Left renal pelvis (tissue), 4 donors: Measurements from ENCODE around the gene ECHS1. TPM values are rescaled to one million over a fixed set of nuclear protein-coding genes. Genes with fewer than 3 reads are reported as not detected.
A peak's percentile ranks its signal among the peaks of the same experiment; 100 is the strongest.
"Not testable (repeated sequence)": the region's sequence is repeated elsewhere in the genome, so short reads cannot be mapped to it uniquely, and the experiment has no call there.

ENCODE experiments used
- DNase-seq, 4 donors: peaks; one replicate each; pipeline ENCODE4 v3.0.0-alpha.2; 2013; ENCODE audit warnings: low read depth in 4 of 4, low spot score in 3 of 4
- polyA plus RNA-seq, 4 donors: library from polyadenylated mRNA; unstranded; fragments of 120-200 nt; gene quantifications; one replicate each; pipeline ENCODE4 v1.2.1, GENCODE V29; 2013; ENCODE audit not compliant: insufficient read length in 4 of 4

Gene ECHS1
- polyA plus RNA-seq = 100 to 1,000 TPM in 3 of 4 donors, 10 to 100 TPM in 1; 63.5 to 150 (median 134) TPM

DNA sequence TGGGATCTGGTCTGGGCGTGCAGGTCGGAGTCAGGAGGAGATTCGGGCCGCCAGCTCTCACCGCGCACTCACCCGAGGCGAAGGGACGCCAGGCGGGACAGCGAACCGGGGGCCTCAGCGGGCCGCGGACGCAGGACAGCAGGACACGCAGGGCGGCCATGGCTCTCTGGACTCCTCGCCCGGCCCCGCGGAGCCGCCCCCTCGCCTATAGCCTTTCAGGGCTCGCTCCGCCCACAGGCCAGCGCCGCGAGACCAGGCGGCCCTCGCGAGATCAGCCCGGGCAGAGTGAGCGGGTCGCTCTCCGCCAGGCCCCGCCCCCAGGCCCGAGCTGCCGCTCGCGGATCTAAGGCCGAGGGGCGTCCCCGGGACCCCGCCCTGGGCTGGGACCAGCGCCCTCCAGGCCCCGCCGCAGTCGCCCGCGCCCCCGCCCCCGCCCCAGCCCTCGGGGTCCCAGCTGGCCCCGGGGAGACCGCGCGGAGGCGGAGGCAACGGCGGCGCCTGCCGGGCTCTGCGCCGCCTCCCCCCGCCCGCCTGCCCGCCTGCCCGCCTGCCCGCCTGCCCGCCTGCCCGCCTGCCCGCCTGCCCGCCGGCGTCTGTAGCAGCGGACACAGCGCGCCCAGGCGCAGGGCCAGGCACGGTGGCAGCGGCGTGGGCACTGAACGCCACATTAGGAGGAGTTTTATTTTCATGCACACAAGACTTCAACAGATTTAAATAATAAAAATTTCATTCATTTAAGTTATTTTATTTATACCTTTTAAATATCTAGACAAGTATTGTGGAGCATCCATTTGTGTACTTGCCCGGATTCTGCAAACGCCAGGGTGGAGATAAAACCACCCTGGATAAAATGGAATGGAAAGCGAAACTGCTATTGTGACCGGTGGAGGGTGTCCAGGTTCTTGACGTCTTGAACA, at the start of gene ECHS1:
TSS of gene ECHS1 (minus strand) at position 181 of the 917 bp plus-strand sequence. CDS start at position 160, 21 bp downstream.
- DNase-seq = peak in 3 of 4 donors; percentile 89 to 90 (median 90)

DNA sequence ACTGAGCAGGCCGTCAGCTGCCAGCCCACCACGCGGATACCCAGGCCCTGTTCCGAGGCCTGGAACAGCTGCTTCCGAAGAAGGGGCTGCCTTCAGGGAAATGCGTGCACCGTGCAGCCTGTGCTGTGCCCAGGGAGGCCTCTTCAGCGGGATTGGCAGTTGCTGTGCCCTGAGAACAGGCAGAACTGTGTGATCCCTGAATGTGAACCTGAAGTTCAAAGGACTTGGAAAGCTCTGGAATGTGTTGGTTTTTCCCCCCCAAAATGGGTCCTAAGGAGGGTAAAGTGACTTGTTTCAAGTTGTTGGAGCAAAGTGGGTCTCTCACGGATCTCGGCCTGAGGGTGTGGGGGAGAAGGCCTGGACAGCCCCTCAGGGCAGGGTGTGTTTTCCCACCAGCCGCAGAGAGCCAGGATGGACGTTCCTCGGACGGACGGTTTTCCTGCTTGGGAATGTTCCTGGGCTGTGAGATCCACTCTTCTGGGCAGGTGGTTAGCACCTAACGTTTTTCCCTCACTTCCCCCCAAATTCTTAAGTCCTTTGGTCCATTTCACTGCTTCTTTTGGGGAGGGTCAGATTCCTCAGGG, 49.2 kb upstream of the ECHS1 start:
- DNase-seq = no peak

DNA sequence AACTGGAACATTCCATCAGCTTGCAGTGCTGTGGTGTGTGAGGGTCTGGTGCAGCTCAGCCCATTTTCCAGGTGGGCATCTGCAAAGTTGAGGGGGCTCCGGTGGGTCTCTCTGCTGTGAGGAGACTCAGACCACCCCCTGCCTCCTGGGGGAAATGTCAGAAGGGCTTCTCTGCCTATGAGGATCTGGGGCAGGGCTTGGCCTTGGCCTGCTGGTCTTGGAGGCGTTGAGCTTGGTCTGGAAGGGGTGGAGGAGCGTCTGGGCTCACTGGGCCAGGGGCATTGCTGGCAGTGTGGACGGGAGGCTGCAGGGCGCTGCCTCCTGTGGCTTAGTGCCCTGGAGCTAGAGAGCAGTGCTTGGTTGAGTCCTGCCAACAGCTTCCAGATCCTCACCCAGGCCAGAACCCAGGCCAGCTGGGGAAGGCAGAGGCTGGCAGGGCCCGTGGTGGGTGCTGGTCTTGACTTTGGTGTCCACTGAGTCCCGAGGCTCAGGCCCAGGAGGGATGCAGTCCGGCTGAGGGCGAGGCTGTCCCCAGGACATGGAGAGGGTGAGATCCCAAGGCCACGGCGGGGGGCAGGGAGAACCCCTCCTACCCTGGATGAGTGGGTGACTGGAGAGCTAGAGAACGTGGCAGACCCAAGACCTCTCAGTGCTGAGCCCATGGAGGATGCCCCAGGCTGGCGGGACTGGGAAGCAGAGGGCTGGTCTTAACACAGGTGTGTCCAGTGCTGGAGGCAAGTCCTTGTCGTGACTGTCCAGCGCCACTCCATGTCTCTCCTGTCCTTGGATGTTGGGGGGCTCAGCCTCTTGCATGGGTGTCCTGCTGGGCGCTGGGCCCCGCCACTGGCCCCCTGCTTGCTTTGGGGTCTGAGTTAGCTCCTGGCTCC, 48.4 kb upstream of the ECHS1 start:
- DNase-seq = no peak

DNA sequence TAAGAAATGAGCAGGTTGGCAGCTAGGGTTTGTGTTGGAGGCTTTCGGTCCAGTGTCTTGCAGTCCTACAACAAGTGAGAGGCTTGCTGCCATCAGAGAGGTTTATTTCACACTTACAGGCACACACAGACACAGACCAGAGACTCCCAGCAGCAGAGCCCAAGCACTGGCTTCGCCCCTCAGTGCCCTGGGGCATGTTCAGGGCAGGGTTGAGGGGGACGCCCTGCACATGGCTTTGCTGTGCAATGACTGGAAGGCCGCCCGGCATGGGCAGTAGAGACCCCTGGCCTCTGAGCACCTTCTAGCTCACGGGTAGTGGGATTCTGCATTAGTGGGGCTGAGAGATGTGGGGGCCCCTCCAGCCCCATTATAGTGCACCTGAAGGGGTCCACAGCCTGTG, 47.4 kb upstream of the ECHS1 start:
- DNase-seq = no peak

DNA sequence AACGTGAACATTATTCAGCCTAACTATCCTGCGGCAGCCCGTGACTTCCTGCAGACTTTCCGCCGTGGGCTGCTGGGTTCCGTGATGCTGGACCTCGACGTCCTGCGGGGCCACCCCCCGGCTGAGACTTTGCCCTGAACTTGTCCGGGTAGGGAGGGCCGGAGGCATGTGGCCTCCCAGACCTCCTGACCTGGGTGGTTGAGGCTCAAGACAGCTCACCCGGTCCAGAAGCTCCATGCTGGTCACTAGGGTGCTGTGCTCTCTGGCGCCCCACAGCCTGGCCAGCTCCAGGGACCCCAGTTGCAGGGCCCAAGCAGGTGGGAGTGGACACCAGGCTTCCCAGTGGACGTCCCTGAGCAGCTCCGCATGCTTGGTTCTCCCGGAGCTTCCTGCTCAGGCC, 46.9 kb upstream of the ECHS1 start:
- no peak for DNase-seq

DNA sequence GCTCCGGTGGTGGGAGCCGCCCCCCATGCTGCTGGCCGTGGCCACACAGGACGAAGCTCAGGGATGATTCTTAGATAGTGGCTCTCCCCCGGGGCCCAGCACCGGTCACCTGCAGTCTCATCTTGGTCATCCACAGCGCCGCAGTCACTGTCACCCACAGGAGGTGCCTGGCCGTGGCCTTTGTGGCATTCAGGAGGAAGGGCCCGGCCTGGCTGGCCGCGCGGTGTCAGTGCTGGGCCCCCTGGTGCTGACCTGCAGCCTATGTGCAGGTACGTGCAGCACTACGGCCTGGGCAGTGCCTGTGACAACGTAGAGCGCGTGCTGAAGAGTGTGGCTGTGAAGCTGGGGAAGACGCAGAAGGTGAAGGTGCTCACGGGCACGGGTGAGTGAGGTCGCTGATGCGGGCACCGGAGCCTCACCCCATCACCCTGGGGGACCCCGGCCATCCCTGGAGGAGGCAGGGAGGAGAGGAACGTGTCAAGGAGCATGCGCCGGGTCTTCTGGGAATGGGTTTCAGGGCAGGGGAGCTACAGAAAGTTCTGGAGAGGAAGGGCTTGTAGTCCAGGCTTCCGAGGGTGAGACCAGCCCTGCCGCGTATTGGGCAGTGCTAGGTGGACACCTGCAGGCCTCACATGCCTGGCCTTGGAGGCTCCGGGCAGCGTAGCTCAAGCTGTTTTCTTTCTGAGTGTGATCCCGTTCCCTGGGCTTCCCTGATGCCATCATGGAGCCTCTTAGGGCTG, 46.2 kb upstream of the ECHS1 start:
- no peak for DNase-seq

DNA sequence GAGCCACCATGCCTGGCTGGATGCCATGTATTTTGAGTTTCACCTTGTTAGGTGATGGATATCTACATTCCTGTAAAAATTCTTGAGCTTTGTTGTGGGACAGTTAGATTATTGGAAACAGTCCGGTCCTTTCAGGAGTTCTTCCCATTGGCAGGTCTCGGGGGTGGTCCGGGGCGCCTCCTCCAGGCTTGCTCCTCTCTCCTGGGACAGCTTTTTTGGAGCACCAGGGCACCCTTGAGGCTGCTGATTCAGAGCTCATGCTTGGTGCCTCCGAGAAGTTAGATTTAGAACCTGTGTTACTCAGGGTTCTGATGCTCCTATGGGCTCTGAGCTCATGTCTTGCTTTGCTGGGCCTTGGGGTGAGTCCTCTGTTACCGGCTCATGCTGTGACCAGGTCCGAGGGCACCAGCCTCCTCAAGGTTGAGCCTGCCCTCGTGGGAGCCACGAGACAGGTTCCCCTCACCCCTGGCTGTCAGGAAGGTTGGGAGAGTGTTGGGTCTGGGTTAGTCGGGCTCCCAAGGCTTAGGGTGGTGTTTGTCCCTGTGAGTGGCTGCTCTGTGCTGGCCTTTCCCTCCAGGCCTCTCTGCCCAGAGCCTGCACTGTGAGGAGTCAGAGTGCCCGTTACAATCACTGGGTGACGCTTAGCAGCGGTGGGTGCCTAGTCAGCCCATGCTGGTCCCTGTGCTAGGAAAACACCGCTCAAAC, 45.3 kb upstream of the ECHS1 start:
- no peak for DNase-seq

DNA sequence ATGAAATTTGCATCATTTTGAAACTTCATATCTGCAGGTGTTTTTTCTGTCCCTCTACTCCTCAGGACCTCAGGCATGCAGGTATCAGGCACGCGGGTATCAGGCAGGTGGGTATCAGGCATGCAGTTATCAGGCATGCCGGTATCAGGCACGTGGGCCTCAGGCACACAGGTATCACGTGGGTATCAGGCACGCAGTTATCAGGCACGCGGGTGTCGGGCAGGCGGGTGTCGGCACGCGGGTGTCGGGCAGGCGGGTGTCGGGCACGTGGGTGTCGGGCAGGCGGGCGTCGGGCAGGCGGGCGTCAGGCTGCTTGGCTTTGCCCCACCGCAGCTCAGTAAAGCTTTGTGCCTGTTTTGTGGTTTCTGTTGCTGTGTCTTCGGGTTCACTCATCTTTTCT, 42.6 kb upstream of the ECHS1 start:
- no peak for DNase-seq

DNA sequence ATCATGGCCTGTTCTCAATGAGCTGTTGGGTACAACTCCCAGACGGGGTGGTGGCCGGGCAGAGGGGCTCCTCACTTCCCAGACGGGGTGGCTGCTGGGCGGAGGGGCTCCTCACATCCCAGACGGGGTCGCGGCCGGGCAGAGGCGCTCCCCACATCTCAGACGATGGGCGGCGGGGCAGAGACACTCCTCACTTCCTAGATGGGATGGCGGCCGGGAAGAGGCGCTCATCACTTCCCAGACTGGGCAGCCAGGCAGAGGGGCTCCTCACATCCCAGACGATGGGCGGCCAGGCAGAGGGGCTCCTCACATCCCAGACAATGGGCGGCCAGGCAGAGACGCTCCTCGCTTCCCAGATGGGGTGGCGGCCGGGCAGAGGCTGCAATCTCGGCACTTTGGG, 41.2 kb upstream of the ECHS1 start:
- DNase-seq = not testable (repeated sequence)

DNA sequence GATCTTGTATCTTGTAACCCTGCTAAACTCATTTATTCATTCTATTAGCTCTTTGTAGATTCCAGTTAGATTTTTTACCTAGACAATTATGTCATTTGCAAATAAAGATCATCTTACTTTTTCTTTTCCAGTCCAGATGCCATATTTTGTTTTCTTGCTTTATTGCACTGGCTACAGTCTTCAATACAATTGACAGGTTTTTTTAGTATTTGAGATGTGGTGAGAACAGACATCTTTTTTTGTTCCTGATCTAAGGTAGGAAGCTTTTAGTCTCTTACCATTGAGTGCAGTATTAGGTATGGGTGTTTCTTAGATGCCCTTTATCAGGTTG, 39.2 kb upstream of the ECHS1 start:
- no peak for DNase-seq

DNA sequence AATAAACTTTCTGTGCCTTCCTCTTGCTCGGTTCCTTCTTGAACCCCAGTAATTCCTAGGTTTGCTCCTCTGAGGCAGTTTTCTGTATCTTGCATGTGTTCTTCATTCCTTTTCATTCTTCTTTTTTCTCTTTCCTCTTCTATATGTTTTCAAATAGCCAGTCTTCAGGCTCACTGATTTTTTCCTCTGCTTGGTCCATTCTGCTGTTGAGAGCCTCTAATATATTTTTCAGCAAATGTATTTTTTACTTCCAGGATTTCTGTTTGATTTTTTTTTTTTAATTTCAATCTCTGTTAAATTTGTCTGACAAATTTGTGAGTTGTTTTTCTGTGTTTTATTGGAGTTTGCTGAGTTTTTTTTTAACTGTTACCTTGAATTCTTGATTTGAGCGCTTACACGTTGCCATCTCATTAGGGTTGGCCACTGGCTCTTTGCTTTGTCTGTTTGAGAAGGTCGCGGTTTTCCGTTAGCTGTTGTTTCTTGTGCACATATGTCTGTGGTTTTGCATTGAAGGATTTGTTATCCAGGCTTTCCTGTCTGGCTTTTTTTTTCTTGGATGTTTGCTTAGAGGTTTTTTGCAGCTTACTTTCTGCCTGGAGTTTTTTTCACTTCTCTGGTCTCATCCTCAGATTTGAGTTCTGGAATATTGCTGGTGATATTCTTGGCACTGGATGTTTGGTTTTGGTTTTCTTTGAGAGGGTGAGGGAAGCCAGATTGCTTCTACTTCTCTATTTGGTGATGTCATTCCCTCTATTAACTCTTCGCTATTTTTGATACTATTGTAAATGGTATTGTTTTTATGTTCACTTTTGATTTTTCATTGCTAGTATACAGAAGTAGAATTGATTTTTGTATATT, 38.6 kb upstream of the ECHS1 start:
- DNase-seq = no peak

DNA sequence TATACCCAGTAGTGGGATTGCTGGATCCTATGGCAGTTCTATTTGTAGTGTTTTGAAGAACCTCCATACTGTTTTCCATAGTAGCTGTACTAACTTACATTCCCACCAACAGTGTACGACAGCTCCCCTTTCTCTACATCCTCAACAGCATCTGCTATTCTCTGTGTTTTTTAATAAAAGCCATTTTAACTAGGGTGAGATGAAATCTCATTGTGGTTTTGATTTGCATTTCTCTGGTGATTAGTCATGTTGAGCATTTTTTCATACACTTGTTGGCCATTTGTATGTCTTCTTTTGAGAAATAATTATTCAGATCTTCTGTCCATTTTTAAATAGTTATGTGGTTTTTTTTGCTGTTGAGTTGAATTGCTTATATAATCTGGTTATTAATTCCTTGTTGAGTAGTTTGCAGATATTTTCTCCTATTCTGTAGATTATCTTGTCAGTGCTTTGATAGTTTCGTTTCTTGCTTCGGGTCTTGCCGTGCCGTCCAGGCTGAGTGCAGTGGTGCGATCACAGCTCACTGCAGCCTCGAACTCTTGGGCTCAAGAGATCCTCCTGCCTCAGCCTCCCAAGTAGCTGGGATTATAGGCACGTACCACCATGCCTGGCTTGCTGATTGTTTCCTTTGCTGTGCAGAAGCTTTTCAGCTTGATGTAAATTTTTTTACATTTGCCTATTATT, 32.8 kb upstream of the ECHS1 start:
- DNase-seq = no peak

DNA sequence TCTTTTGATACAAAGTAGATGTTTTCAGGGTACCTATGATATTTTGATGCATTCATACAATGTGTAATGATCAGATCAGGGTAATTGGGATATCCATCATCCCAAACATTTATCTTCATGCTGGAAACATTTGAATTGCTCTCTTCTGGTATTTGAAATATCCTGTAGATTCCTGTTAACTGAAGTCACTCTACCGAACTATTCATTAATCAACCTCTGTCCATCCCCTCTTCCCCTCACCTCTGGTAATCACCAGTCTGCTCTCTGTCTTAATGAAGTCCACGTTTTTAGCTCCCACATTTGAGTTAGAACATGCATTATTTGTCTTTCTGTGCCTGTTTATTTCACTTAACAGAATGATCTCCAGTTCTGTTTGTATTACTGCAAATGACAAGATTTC, 32.1 kb upstream of the ECHS1 start:
- DNase-seq = no peak

DNA sequence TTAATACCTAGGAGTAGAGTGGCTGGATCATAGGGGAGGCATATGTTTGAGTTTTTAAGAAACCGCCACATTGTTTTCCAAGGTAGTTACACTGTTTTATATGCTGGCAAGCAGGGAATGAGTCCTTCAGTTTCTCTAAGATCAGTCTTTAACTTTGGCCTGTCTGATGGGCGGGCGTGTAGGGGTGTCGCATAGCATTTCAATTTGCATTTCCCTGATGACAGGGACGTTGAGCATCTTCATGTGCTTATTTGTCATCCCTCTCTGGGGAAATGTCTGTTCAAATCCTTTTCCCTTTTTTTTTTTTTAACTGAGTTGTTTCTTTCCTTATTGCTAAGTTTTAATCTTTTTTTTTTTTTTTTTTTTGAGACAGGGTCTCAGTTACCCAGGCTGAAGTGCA, 30.6 kb upstream of the ECHS1 start:
- DNase-seq = no peak

DNA sequence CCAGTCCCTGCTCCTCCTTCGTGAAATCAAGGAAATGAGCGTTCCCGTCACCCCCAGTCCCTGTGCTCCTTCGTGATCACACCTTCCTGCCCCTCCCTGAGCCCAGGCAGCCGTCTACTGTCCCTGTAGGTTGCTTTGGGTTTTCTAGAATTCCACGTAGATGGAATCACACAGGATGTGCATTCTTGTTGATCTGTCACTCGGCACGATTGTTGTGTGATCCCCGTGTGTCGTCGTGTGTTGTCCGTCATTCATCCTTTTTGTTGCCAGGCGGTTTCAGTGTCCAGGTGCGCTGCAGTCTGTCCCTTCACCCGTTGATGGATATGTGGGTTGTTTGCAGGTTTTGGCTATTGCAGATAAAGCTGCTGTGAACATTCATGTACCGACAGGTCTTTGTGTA, 30.2 kb upstream of the ECHS1 start:
- no peak for DNase-seq

DNA sequence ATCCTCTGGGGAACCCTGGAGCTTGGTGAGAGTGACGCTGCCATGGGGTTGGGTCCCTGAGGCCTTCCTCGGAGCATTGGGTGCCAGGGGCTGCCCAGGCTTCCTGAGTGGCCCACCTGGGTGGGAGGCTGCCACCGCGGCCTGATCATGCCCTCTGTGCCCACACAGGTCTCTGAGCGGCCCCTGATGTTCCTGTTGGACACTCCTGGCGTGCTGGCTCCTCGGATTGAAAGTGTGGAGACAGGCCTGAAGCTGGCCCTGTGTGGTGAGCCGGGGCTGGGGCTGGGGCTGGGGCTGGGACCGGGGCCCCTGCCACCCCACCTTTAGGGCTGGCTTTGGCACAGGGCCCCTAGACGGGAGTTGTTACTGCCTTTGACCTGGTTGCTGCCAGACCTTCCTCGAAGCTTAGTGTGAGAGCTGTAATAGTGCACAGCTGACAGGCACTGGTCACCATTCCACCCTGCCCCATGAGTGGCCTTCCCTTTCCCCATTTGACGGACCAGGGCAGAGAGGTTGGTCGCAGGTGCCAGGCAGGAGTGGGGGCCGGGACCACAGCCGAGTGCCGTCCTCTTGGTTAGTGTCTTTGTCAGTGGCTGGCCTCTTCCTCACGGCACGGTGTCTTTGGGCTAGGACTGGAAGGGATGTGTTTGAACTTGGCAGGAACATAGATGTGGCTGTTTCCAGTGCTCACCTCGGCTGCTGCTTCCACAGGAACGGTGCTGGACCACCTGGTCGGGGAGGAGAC, 29.0 kb upstream of the ECHS1 start:
- no peak for DNase-seq

DNA sequence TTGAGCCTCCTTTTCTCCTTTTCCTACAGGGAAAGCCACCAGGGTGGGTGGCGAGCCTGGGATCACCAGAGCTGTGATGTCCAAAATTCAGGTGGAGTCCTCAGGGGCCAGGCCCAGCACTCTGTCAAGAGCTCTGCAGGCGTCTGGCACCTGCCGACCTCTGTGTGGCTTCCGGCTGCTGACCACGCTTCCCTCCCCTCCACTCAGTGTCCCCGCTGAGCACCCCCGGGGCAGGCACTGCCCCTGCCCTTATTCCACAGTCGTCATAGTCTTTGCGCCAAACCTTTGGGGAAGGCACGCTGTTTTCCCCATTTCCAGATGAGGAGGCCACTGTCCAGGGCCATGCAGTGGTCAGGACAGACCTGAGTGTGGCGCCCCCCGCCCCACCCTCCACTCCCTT, 28.3 kb upstream of the ECHS1 start:
- no peak for DNase-seq
